Left renal cortex interstitium (tissue), 4 donors: ENCODE data around the gene CKS1B. TPM values are rescaled to one million over a fixed set of nuclear protein-coding genes. Genes with fewer than 3 reads are reported as not detected.
A peak's percentile ranks its signal among the peaks of the same experiment; 100 is the strongest.

Experiments used
- DNase-seq, 4 donors: peaks; one replicate each; pipeline ENCODE4 v3.0.0-alpha.2; 2013; ENCODE audit warnings: low read depth in 4 of 4, low spot score in 2 of 4, missing footprints in 1 of 4
- polyA plus RNA-seq, 4 donors: library from polyadenylated mRNA; unstranded; fragments of 120-200 nt; gene quantifications; one replicate each; pipeline ENCODE4 v1.2.1, GENCODE V29; 2013; ENCODE audit not compliant: insufficient read length in 4 of 4

The CKS1B gene
- polyA plus RNA-seq, 4 donors = 82.3 to 99.0 (median 91.8) TPM

DNA sequence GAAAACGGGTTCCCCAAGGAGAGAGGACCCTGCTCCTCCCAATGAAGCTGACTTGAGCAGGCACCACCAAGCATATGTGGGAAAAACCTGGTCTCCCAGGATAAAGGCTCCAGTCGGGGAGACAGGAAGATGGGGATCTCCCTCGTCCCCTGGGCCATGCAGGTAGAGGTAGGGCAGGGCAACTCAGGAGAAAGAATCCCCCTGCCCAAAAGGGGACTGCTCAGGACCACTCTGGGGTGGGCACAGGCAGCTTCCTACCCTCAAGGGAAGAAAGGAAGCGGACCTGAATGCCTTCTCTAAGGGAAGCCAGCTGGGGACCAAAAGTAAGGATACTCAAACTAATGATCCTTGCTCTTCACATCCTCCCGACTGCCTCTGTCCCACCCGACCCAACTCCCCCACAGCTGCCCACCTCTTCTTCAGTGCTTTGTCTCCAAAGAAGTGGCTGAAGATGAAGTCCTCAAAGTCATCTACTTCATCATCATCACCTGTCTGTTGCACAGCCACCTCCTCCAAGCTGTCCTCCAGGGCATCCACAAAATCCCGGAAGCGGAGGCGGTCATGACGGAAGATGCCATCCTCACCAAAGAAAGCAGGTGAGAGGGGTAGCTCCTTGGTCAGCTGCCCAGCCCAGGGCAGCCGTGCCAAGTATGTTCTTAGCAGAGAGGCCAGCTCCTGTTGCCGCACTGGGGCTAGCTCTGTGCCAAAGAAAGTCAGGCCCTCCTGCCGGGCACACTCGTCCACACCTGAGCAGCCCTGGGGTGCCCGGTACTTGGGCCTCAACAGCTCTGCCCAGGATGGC, 29.1 kb upstream of the CKS1B start:
- no peak for DNase-seq

GRCh38 chr1:154945962-154946850, 28.3 kb upstream of the CKS1B start:
- no peak for DNase-seq

DNA sequence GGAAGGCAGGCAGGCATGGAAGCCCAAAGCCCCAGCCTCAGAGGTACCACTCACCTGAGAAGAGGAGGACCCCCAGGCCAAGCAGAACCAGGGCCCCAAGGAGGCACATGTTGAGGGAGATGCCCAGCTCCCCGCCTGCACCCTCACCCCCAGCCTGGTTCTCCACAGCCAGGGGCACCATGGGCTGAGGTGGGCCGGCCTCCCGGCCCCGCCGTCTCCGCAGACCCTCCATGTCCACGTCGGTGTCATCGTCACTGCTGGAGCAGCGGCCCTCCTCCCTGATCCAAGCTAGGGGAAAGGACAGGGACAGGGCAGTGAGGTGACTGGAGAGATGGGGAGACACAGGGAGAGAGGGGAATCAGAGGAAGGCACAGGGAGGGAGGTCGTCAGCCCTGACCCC, 26.4 kb upstream of the CKS1B start:
- DNase-seq = no peak

GRCh38 chr1:154951901-154952657, 22.4 kb upstream of the CKS1B start:
- DNase-seq = no peak

GRCh38 chr1:154952664-154953063, 21.8 kb upstream of the CKS1B start:
- no peak for DNase-seq

DNA sequence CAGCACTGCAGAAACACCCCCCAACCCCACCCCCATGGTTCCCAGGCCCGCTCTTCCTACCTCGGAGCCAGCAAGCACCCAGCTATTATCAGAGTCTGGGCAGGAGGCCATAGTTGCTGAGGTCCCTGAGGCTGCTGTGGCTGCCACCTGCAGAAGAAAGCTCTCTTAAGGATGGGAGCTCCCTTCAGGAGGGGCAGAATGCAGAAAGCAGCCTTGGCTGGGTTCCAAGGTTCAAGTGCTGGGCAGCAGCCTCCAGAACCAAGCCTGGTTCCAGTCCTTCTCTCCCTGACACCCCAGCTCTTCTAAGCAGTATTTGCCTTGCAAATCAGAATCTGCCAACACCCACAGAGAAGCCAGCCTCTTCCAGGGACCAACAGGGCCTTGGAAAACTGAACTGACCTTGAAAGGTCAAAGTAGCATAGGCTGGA, 20.9 kb upstream of the CKS1B start:
- DNase-seq = no peak

DNA sequence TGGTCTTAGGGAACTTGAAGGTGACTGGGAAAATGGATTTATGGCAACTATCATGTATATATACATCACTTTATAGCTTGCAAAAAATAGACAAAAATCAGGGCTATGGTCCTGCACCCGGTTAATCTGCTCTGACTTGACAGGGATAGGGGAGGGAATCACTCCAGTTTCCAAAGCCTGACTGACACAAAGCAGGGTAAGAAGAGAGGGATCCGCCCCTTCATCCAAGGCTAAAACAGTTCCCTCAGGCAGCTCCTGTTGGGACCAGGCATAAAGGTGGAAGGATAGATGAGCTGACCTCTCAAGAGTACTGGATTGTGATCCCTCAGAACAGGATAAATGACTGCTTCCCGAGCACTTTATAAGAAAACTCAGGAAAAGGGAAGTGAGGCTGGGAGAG, 19.9 kb upstream of the CKS1B start:
- no peak for DNase-seq

DNA sequence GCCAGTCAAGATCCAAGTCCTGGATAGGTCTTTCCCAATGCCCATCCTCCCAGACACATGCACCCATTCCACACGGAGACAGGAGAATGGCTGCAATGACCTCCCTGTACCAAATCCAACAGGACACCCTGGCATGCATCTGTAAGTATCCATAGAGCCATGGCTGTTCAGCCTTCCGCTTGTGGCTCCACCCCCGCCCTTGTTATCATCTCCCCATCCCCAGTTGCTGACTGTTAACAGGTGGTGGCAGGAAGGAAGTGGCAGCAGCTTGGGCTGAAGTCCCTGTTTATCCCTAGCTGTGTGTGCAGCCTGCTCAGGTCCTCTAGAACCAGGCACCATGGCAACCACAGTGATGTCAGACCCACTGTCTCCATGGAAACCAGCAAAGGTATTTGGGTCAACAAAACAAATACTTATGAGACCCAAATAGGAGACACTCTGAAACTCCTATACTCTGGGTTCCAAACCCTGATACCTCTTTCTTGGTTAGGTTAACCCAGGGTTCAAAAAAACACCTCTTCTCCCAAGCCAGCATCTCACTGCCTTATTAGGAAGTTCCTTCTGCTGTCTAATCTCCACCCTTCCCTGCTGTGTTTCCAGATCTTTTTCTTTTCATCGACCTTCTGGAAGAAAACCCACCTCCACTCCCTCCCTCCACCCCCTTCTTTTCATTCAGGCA, 19.3 kb upstream of the CKS1B start:
- DNase-seq = no peak

GRCh38 chr1:154955718-154956543, 18.6 kb upstream of the CKS1B start, which contains the start of gene PBXIP1:
Gene PBXIP1 (minus strand): TSS chr1:154956099. CDS start chr1:154953721, 2,378 bp downstream.
- DNase-seq = peak; percentile 88 to 99 (median 94)

DNA sequence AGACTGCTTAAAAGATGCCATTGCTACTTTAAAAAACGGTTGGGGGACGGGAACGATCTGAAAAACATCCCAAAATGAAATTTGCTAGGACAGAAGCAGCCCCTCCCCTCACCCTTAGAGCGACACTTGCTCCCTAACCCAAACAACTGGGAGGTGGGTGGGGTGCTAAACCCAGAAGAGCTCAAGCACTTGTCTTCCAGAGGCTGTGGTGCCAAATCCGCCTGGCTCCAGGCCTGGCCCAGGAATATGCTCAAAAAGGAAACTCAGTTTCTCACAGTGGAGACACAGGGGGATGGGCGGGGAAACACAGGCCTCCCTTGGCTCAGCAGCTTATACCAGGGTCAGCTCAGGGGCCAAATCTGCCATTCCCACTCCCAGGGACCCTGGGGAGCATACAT, 17.9 kb upstream of the CKS1B start:
- no peak for DNase-seq

DNA sequence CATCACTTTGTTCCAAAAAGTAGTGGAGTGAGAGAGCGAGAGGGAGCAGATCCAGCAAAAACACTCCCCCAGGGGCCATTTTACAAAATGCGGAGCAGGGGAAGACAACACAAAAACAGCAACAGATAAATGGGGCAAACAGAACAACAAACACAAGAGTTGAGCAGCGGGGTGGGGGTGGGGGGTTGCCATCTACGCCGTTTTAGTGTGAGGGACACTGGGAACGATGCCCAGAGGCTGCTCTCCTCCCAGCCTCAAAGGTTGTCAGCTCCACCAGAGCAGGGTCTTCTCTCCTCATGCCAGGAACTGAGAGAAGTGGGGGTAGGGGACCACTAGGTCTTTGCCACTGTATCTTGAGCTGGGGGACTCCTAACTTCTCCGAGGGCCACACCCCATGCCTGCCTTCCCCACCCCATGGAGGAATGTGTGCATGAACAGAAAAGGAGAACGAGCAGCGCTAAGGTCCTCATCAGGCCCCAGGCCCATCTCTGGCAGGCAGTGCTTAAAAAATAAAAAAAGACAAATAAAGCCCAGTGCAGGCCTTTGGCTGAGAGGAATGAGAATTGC, 17.3 kb upstream of the CKS1B start:
- no peak for DNase-seq

DNA sequence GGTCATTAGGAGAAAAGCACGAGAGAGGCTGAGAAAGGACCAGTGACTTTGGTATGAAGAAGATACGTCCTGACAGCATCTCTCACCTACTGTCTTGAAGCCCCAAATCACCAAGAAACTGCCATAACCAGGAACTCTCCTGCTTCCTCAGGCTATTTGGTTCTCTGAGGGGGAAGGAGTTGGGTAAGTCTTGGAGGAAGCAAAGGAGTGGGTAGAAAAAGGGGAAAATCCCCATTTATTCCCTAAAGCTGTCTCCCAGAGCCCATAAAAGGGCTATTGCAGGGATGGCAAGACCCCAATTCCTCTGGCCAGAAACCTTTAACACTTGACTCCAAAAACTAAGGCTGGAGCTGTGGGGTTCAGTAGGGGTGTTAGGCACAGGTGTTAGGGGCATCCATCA, 16.4 kb upstream of the CKS1B start:
- no peak for DNase-seq

- no peak for DNase-seq
These were observed 15.6 kb upstream of the CKS1B start for GRCh38 chr1:154958681-154959425.

- DNase-seq = no peak
These were observed 15.1 kb upstream of the CKS1B start for GRCh38 chr1:154959426-154959780.

DNA sequence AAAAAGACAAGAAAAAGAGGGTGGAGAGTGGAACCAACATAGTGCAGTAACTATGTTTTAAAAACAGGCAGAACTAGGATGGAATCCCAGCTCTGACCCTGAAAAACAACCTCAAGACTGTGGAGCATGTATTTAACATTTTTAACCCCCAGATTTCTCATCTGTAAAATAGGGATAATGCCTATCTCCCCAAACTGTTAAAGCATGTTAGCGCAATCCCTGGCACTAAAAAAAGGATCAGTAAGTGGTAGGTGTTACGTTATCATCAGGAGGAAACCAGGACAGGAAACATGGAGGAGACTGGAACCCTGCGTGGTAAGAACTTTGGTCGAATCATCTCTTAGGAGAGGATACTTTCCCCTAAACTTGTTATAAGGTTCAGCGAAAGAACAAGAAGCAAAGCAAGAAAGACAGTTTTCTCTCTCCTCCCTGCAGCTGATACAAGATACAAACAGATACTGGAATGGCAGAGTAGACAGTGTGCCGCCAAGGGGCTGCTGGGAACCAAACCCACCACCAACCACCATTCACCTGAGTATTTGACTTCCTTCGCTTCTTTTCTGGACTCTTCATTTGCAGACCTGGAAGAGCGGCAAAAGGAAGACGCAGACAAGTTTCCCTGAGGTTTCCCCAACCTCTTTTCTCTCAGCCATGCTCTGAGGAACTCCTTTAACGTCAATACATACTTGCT, 13.9 kb upstream of the CKS1B start:
- no peak for DNase-seq

DNA sequence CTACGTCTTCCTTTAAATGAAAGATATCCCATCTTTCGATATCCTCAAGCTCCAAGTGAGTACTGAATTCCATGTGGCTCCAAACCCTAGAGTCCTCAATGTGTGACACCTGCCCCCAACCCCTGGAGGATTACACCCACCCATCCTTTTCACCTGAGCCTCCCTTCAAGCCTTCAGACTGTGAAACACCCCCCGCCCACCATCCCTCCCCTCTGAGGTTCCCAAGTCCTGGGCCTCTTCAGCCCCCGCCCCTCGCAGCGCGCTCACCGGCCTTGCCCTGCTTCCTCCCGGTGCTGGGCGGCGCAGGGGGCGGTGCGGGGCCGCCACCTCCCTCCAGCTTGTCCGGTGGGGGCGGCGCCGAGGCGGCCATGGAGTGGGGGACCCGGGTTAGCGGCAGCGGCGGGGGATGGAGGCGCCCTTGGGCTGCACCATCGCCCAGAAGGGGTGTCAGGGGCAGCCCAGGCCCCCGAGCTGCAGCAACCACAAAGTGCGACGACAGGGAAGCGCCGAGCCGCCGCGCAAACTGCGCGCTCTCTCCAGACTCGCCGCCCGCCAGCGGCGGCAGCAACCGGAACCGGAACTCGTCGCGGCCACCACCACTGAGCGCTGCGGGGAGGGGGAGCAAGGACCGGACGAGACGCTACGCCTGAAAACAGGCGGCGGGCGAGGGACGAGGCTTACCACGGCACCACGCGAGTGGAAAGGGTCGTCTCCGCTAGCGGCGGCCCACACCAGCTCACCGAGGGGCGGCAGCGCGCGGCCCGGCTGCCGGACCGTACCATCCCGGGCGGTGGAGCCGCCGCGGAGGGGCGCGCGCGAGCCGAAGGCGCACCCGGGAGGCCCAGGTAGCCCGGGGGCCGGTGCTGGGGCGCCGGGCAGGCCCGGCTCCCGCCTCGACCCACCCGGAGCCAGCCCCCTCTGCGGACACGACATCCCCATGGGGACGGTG, 13.0 kb upstream of the CKS1B start, which contains the start of gene PYGO2:
PYGO2 (minus strand) TSS at position 576 of the 949 bp plus-strand sequence; CDS start at position 370, 206 bp downstream.
- DNase-seq = no peak
